NCI-H69 (cell line): ENCODE data around the gene P4HB.
A peak's percentile ranks its signal among the peaks of the same experiment; 100 is the strongest.

Source experiments
- DNase-seq: peaks from one replicate; lab custom pipeline; 2025; lab: John Stamatoyannopoulos, UW

The P4HB gene

GRCh38 chr17:81868674-81869220 is 8.4 kb upstream of the P4HB start:
- peak; percentile 38 for DNase-seq

- DNase-seq, result no peak
Measured at GRCh38 chr17:81867991-81868673, 7.8 kb upstream of the P4HB start.

- DNase-seq, result peak; percentile 69
Measured at GRCh38 chr17:81867170-81867990, 7.0 kb upstream of the P4HB start.

- DNase-seq, result no peak
Measured at GRCh38 chr17:81866440-81867169, 6.3 kb upstream of the P4HB start.

GRCh38 chr17:81865733-81866439 is 5.6 kb upstream of the P4HB start:
- DNase-seq, result peak; percentile 36

GRCh38 chr17:81865358-81865732 is 5.0 kb upstream of the P4HB start:
- no peak for DNase-seq

GRCh38 chr17:81863833-81864768 is 3.8 kb upstream of the P4HB start:
- DNase-seq, result no peak

GRCh38 chr17:81863123-81863675 is 2.9 kb upstream of the P4HB start:
- no peak for DNase-seq

- DNase-seq, result peak; percentile 100
Measured at GRCh38 chr17:81860756-81861568, 627 bp upstream of the P4HB start.

GRCh38 chr17:81858967-81859905 is 1.1 kb downstream of the P4HB start:
- peak; percentile 56 for DNase-seq

GRCh38 chr17:81858170-81858966 is 2.0 kb downstream of the P4HB start:
- DNase-seq, result no peak

GRCh38 chr17:81854974-81855774 is 5.2 kb downstream of the P4HB start:
- no peak for DNase-seq

GRCh38 chr17:81852237-81852636 is 8.1 kb downstream of the P4HB start:
- DNase-seq, result no peak

- no peak for DNase-seq
Measured at GRCh38 chr17:81851423-81851822, 8.9 kb downstream of the P4HB start.

GRCh38 chr17:81849457-81849856 is 10.9 kb downstream of the P4HB start:
- no peak for DNase-seq
